HEK293T (cell line): Measurements from ENCODE around the gene MAGIX.
A peak's percentile ranks its signal among the peaks of the same experiment; 100 is the strongest.

Experiments
- CTCF ChIA-PET: fragments of 350-600 bp; formaldehyde crosslinking; extraction: SDS; loops from one replicate; lab custom pipeline; 2021; ENCODE audit warnings: antibody characterized with exemption, inconsistent platforms; lab: Yijun Ruan, JAX
- POLR2A ChIA-PET: fragments of 350-600 bp; formaldehyde crosslinking; extraction: SDS; loops from one replicate; lab custom pipeline; 2020; ENCODE audit warnings: antibody characterized with exemption, inconsistent platforms; lab: Yijun Ruan, JAX
- DNase-seq: peaks from one replicate; pipeline ENCODE4 v3.0.0; 2012; ENCODE audit warnings: mixed read lengths; ENCODE audit errors: extremely low spot score
- ARNT ChIP-seq: fragments of 450-650 bp; IDR thresholded peaks from 2 replicates; pipeline ENCODE4 v1.6.1; 2017; ENCODE audit warnings: mild to moderate bottlenecking
- BHLHE40 ChIP-seq: fragments of 450-650 bp; IDR thresholded peaks from 2 replicates; pipeline ENCODE4 v1.6.1; 2016; ENCODE audit warnings: mild to moderate bottlenecking, moderate library complexity, borderline replicate concordance
- CTBP1 ChIP-seq: fragments of 450-650 bp; IDR thresholded peaks from 2 replicates; pipeline ENCODE4 v1.6.1; 2016; ENCODE audit warnings: borderline replicate concordance
- ELF4 ChIP-seq: fragments of 450-650 bp; IDR thresholded peaks from 2 replicates; pipeline ENCODE4 v1.6.1; 2017; ENCODE audit warnings: antibody characterized with exemption
- FOXA1 ChIP-seq: fragments of 450-650 bp; IDR thresholded peaks from 2 replicates; pipeline ENCODE4 v1.6.1; 2016; ENCODE audit warnings: mild to moderate bottlenecking
- FOXM1 ChIP-seq: fragments of 450-650 bp; IDR thresholded peaks from 2 replicates; pipeline ENCODE4 v1.6.1; 2017; ENCODE audit warnings: mild to moderate bottlenecking, borderline replicate concordance
- HDGF ChIP-seq: fragments of 450-650 bp; IDR thresholded peaks from 2 replicates; pipeline ENCODE4 v1.6.1; 2017; ENCODE audit warnings: antibody characterized with exemption, borderline replicate concordance
- L3MBTL2 ChIP-seq: fragments of 450-650 bp; conservative IDR thresholded peaks from 2 replicates; pipeline ENCODE4 v1.6.1; 2016; ENCODE audit warnings: mild to moderate bottlenecking
- LEF1 ChIP-seq: fragments of 450-650 bp; IDR thresholded peaks from 2 replicates; pipeline ENCODE4 v1.6.1; 2017; ENCODE audit warnings: mild to moderate bottlenecking, borderline replicate concordance
- NFRKB ChIP-seq: fragments of 450-650 bp; IDR thresholded peaks from 2 replicates; pipeline ENCODE4 v1.6.1; 2016; ENCODE audit warnings: mild to moderate bottlenecking, moderate library complexity
- SP1 ChIP-seq: fragments of 450-650 bp; IDR thresholded peaks from 2 replicates; pipeline ENCODE4 v1.6.1; 2017
- SUZ12 ChIP-seq: fragments of 450-650 bp; IDR thresholded peaks from 2 replicates; pipeline ENCODE4 v1.6.1; 2016; ENCODE audit warnings: mild to moderate bottlenecking
- TARDBP ChIP-seq: fragments of 450-650 bp; IDR thresholded peaks from 2 replicates; pipeline ENCODE4 v1.6.1; 2016
- ZNF384 ChIP-seq: fragments of 450-650 bp; IDR thresholded peaks from 2 replicates; pipeline ENCODE4 v1.6.1; 2016
- TF ChIP-seq, protein P1 (sequence below): fragments of 450-650 bp; IDR thresholded peaks from 2 replicates; pipeline ENCODE4 v1.6.1; 2016

The MAGIX gene

DNA sequence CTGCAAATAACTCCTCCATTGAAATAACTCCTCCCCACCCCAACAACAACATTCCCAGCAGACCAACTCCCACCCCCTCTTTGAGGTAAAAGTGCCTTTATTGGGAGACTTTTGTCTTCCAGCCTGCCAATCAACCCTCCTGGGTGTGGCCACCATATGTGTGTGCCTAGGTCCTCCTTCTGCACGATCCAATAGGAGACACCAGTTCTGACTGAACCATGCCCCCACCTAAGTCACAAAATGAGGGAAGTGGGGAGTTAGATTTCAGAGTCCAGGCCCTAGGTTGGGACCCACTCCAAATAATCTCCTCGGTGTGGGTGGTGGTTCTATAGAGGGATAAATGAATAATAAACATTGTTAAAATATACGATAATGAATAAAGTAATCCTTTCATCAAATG is 12.2 kb downstream of the MAGIX start:
- ChIA-PET CTCF (no interaction called here), POLR2A (no interaction called here)
- DNase-seq: no peak
- TF ChIP-seq, protein P1, sequence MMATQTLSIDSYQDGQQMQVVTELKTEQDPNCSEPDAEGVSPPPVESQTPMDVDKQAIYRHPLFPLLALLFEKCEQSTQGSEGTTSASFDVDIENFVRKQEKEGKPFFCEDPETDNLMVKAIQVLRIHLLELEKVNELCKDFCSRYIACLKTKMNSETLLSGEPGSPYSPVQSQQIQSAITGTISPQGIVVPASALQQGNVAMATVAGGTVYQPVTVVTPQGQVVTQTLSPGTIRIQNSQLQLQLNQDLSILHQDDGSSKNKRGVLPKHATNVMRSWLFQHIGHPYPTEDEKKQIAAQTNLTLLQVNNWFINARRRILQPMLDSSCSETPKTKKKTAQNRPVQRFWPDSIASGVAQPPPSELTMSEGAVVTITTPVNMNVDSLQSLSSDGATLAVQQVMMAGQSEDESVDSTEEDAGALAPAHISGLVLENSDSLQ: peak; percentile 86
- TF ChIP-seq CTBP1 (no peak), HDGF (no peak), NFRKB (no peak), ELF4 (no peak), ARNT (no peak), SP1 (no peak)

DNA sequence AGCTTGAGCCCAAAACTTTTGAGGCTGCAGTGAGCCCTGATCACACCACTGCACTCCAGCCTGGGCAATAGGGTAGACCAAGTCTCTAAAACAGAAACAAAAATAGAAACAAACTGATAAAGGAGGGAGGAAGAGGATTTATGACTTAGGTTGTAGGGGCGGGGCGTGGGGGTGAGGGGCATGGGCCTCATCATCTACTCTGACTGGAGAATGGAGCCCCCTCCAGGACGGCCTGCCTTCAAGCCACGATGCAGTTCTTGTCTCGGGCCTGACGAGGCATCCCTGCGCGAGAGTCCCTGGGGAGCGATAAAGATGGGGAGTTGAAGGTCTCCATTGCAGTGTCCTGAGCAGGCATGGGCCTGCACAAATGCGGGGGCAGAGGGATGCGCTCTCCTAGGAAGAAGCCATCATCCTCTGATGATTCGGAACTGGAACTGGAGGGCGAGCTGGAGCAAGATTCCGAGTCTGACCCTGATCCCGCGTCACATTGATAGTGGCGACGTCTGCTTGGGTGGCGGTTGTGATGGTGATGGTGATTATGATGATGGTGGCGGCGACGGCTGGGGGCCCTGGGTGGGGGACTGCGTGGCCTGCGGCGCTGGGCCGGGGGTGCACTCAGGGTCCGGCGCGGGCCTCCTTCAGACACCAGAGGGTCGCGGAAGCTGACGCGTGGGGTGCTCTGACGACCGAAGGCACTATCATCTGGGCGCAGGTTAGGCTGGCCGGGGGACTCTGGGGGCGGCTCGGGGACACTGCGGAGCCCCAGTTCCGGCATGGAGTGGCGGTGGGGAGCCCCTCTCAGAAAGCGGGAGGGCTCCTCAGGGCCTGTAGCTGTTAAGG is 13.1 kb downstream of the MAGIX start:
- no peak for DNase-seq
- ChIA-PET POLR2A (no interaction called here), CTCF (no interaction called here)
- TF ChIP-seq FOXM1: no peak
- TF ChIP-seq L3MBTL2: no peak

DNA sequence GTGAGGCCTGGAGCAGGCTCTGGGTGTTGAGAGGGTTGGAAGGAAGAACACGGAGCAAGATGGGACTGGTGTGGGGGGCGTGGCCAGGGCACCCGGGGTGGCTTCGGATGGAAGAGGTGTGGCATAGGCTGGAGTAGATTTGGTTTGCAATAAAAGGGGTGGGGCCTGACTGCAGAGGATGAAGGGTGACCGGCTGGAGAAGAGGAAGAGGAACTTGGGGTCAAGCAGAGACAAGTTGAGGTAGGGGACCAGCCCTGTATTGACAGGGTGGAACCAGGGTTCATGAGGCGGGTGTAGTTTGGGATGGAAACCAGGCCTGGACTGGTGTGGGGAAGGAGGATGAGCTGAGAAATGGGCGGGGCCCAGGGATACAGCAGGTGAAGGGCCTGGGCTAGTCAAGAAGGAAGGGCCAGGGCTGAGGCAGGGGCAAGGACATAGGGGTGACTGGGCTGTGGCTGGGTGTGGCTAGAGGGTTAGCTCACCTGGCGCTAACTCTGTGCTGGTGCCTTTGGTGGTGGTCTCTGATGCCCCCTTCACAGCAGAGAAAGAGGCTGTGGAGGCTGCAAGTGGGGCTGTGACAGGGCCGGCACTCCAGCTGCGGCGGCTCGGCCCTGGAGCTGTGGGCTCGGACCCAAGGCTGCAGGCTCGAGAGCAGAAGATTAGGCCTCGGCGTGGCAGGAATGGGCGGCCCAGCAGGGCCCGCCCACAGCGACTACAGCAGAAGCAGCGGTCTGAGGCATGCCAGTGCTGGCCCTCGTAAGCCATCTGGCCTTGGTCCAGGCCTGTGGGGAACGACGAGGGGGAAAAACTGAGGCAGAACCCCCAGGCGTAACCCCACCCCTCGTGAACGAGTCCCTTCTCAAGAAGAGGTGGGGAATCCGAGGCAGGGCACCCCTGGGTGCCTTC is 14.1 kb downstream of the MAGIX start:
- ChIA-PET POLR2A (no interaction called here), CTCF (no interaction called here)
- no peak for DNase-seq
- TF ChIP-seq L3MBTL2: no peak
- no peak for TF ChIP-seq FOXA1
- no peak for TF ChIP-seq ARNT
- no peak for TF ChIP-seq ELF4
- TF ChIP-seq SUZ12: no peak
- TF ChIP-seq ZNF384: no peak
- TF ChIP-seq LEF1: no peak

DNA sequence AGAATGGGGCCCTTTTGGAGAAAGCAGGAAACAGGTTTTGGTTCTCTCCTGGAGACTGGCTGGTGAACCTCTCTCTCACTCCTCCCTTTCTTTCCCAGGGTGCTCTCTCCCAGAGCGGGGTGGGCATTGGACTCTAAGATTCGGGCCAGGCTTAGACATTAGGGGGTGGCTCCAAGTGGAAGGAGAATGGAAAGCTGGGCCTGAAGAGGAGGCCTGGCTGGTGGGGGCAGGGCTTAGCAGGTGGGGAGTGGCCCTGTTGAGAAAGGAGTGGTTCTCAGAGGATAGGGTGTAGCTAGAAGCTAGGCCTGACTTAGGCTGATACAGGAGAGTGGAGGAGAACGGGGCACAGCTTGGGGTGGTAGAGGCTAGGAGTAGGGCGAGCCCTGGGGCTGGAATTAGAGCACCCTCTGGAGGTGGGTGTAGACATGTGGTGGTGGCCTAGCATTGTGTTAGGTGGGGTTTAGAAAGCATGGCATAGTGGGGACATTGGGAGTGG is 14.8 kb downstream of the MAGIX start:
- CTCF ChIA-PET: no interaction called here
- POLR2A ChIA-PET: no interaction called here
- TF ChIP-seq FOXA1 (no peak), BHLHE40 (no peak), ZNF384 (no peak), HDGF (no peak)
- DNase-seq: no peak

DNA sequence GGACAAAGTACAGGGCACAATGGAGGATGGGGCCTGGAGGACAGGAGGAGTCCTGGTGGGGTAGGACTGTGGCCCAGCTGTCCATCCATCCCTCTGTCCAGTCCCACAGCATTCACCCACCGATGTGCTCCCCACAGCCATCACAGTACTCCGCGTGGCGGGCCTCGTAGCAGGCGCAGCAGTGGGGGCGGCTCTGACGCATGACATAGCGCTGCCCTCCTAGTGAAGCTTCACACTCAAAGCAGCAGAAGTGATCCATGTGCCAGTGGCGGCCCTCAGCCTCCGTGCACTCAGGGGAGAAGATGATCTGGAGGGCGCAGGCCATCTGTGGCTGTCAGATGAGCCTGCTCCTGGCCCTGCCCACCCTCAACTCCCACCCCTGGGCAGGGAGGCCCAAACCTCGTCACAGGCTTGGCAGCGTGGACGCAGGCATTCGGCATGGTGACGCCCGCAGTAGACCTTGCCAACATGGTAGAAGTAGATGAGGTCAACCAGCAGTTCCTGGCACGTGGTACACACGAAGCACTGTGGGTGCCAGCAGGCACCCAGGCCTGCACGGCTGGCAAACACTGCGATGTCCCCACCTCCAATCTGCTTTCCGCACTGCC is 15.4 kb downstream of the MAGIX start:
- no peak for DNase-seq
- ChIA-PET CTCF (no interaction called here), POLR2A (no interaction called here)
- TF ChIP-seq NFRKB (no peak), FOXA1 (no peak), TARDBP (no peak), SUZ12 (no peak)

DNA sequence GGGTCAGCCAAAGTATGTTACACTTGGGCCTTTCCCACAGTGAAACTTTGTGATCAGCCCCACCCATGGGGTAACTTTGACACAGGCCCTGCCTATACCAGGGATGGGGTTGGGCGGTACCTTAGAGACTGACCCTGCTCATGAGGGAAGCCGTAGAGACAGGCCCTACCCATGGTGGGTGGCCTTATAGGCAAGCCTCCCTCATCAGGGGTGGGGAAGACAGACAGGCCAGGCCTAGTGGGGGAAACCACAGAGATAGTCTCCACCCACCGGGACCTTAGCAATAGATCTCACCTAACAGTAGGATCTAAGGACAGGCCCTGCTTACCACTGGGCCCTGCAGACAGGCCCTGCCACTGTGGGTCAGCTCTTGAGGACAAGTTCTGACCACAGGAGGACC is 16.0 kb downstream of the MAGIX start:
- CTCF ChIA-PET: no interaction called here
- TF ChIP-seq L3MBTL2 (no peak), ARNT (no peak), TARDBP (no peak), NFRKB (no peak)
- DNase-seq: no peak

DNA sequence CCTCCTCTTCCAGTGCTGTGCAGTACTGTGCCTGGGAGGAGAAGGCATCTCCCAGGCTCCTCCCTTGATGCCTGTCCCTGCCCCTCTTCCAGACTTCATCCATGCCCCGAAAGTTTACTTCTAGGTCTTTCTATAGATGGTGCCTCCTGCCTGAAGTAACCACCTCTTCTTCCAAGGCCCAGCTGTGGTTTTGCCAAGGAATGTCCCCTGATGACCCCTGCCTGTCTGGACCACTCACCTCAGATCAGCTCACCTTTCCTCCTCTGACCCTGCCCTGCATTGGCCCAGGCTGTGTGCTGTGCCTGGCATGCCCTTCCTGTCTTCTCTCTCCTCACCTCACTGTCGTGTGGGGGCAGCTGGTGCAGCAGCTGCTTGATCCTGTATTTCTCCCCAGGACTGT is 16.8 kb downstream of the MAGIX start:
- ChIA-PET POLR2A (interaction anchor here (1.3 kb wide), 1 partner anchor 90 kb away, joined by 4 read pairs; the partner anchor contains the start of gene PPP1R3F), CTCF (no interaction called here)
- no peak for DNase-seq
- TF ChIP-seq FOXA1 (no peak), LEF1 (no peak), CTBP1 (no peak), TARDBP (no peak), BHLHE40 (no peak), NFRKB (no peak), SP1 (no peak), HDGF (no peak), ELF4 (no peak)
- TF ChIP-seq, protein P1: no peak

More for the DNA sequence above, 16.0 kb downstream of the MAGIX start:
- POLR2A ChIA-PET: interaction anchor here (1.3 kb wide), 1 partner anchor 91 kb away, joined by 4 read pairs; the partner anchor contains the start of gene PPP1R3F
